HFFc6 (cell line): ENCODE measurements around the gene IMPACT. TPM values are rescaled to one million over a fixed set of nuclear protein-coding genes. Genes with fewer than 3 reads are reported as not detected.

ENCODE experiments used
- DNase-seq: peaks from one replicate; pipeline ENCODE4 v3.0.0-alpha.2; 2018
- H3K27ac Mint-ChIP-seq: 2 replicates; pipeline ENCODE4 v1.8.0; 2020; ENCODE audit warnings: mild to moderate bottlenecking, mixed read lengths
- H3K27me3 Mint-ChIP-seq: 2 replicates; pipeline ENCODE4 v1.8.0; 2021; ENCODE audit warnings: mild to moderate bottlenecking, moderate library complexity, mixed read lengths; ENCODE audit not compliant: insufficient read depth
- H3K36me3 Mint-ChIP-seq: 2 replicates; pipeline ENCODE4 v1.8.0; 2021; ENCODE audit warnings: low read depth, mixed read lengths
- H3K4me1 Mint-ChIP-seq: 2 replicates; pipeline ENCODE4 v1.8.0; 2020; ENCODE audit warnings: low read depth, mixed read lengths
- H3K4me3 Mint-ChIP-seq: 2 replicates; pipeline ENCODE4 v1.8.0; 2020; ENCODE audit warnings: mild to moderate bottlenecking, moderate library complexity, mixed read lengths
- H3K9me3 Mint-ChIP-seq: 2 replicates; pipeline ENCODE4 v1.8.0; 2020; ENCODE audit warnings: mild to moderate bottlenecking, mixed read lengths
- total RNA-seq, 6 experiments: library from RNA; stranded (reverse); fragmentation: NEBNext Ultra II Directional; extraction: Animal tissue kit (Norgen Biotek cat#: 25700); gene quantifications; 2 replicates in 1 of 6; 3 replicates in 5 of 6; pipeline ENCODE4 v1.2.3, GENCODE V29; 2021
- TF ChIP-seq, protein P1 (sequence below): fragments of 200-600 bp; sonication (generic); IDR thresholded peaks from 2 replicates; pipeline ENCODE4 v1.5.0; 2021; ENCODE audit warnings: antibody characterized with exemption, mild to moderate bottlenecking

IMPACT gene
- total RNA-seq, 6 experiments from 2014 or later: 37.5 to 49.6 (median 45.6) TPM

DNA sequence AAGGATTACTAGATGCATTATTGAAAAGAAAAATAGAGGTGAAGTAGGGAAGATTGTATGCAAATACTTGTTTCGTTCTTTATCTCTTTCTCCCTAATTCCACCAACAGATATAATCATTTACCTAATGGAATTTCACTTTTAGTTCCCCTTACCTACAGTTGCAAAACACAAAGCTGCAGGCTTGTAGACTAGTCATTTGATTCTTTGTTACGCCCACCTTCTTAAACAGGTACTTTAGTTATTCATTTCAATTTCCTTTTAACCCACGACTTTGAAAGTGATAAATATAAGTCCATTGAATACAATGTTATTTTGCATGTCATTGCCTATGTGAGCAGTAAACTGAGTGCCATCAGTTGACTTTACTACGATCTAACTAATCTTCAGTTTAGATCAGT lies 30.1 kb downstream of the IMPACT start:
- TF ChIP-seq, protein P1, sequence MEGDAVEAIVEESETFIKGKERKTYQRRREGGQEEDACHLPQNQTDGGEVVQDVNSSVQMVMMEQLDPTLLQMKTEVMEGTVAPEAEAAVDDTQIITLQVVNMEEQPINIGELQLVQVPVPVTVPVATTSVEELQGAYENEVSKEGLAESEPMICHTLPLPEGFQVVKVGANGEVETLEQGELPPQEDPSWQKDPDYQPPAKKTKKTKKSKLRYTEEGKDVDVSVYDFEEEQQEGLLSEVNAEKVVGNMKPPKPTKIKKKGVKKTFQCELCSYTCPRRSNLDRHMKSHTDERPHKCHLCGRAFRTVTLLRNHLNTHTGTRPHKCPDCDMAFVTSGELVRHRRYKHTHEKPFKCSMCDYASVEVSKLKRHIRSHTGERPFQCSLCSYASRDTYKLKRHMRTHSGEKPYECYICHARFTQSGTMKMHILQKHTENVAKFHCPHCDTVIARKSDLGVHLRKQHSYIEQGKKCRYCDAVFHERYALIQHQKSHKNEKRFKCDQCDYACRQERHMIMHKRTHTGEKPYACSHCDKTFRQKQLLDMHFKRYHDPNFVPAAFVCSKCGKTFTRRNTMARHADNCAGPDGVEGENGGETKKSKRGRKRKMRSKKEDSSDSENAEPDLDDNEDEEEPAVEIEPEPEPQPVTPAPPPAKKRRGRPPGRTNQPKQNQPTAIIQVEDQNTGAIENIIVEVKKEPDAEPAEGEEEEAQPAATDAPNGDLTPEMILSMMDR: no peak
- no peak overlapping the region for H3K27ac Mint-ChIP-seq
- no peak for DNase-seq
- no peaks in the 10 kb centered on the region for H3K4me1 Mint-ChIP-seq
- no peak overlapping the region for H3K4me3 Mint-ChIP-seq
- H3K9me3 Mint-ChIP-seq: no peaks in the 10 kb centered on the region
- peaks cover 10% of the 10 kb centered on the region; the same call in 1 of the 2 replicates for H3K36me3 Mint-ChIP-seq
- no peaks in the 10 kb centered on the region for H3K27me3 Mint-ChIP-seq

DNA sequence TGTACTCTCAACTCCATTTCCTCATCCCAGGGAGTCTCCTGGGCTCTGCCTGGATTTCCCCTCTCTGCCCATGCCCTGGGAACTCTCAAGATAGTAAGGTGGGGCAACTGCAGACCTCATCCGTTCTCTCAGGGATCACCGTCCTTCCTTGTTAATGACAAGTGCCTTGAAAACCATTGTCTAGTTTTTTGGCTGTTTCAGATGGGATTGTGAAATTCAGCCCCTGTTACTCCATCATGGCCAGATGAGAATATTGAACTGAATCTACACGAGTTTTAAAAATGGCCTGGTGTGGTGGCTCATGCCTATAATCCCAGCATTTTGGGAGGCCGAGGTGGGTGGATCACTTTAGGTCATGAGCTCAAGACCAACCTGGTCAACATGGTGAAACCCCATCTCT lies 33.3 kb downstream of the IMPACT start:
- H3K27ac Mint-ChIP-seq: no peak overlapping the region
- 0 out of 2 replicates have a peak, but pooled peaks cover 5% of the 10 kb centered on the region for H3K36me3 Mint-ChIP-seq
- H3K27me3 Mint-ChIP-seq: peaks cover 3% of the 10 kb centered on the region; the same call in 1 of the 2 replicates
- no peaks in the 10 kb centered on the region for H3K9me3 Mint-ChIP-seq
- TF ChIP-seq, protein P1: no peak
- DNase-seq: no peak
- H3K4me1 Mint-ChIP-seq: no peaks in the 10 kb centered on the region
- no peak overlapping the region for H3K4me3 Mint-ChIP-seq

DNA sequence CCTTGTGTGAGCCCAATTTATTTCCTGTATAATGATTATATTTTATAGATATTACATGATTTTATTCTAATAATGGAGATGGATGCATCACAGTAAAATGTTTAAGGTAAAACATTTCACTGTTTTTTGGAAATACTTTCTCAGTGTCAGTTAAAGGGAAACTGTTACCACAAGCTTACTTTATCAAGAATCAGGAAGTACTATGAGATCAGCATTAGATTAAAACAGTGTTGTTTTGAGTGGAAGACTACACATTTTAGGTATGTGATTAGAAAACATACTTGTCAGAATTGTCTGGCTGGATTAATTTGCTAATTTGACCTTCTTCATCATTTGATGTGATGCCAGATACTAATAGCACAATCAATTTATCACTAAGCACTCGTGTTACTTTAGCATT lies 33.9 kb downstream of the IMPACT start, which contains the start of gene HRH4:
TSS of gene HRH4 (plus strand) at position 250 of the 400 bp plus-strand sequence. CDS start at position 342, 92 bp downstream.
- DNase-seq: no peak
- H3K27ac Mint-ChIP-seq: no peak within 1 kb of the TSS
- H3K27me3 Mint-ChIP-seq: peaks cover 5% of the 10 kb centered on the region; the same call in 1 of the 2 replicates
- TF ChIP-seq, protein P1: no peak
- H3K9me3 Mint-ChIP-seq: no peaks in the 10 kb centered on the region
- no peak within 1 kb of the TSS for H3K4me3 Mint-ChIP-seq
- 0 out of 2 replicates have a peak, but pooled peaks cover under 1% of the 10 kb centered on the region for H3K36me3 Mint-ChIP-seq
- no peaks in the 10 kb centered on the region for H3K4me1 Mint-ChIP-seq

DNA sequence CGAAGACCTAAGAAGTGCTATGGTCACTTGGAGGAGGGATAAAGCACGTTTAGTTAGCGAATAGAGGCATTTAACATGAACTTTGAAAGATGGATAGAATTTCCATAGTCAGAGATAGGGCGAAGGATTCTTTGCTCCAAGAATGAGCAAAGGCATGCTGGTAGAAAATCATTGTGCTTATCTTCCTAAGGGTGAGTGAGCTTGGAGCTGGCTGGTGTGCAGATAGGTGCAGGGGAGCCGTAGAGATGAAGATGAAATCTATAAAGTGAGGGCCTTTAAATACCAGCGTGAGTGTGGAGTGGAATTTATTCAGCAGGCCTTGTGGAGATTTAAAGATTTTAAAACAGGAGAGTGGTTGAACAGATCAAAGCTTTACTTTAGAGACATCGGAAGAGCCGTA lies 35.5 kb downstream of the IMPACT start:
- no peak overlapping the region for H3K4me3 Mint-ChIP-seq
- no peaks in the 10 kb centered on the region for H3K36me3 Mint-ChIP-seq
- no peaks in the 10 kb centered on the region for H3K4me1 Mint-ChIP-seq
- TF ChIP-seq, protein P1: no peak
- H3K27me3 Mint-ChIP-seq: peaks cover 6% of the 10 kb centered on the region; the same call in 1 of the 2 replicates
- H3K27ac Mint-ChIP-seq: no peak overlapping the region
- DNase-seq: no peak
- no peaks in the 10 kb centered on the region for H3K9me3 Mint-ChIP-seq

DNA sequence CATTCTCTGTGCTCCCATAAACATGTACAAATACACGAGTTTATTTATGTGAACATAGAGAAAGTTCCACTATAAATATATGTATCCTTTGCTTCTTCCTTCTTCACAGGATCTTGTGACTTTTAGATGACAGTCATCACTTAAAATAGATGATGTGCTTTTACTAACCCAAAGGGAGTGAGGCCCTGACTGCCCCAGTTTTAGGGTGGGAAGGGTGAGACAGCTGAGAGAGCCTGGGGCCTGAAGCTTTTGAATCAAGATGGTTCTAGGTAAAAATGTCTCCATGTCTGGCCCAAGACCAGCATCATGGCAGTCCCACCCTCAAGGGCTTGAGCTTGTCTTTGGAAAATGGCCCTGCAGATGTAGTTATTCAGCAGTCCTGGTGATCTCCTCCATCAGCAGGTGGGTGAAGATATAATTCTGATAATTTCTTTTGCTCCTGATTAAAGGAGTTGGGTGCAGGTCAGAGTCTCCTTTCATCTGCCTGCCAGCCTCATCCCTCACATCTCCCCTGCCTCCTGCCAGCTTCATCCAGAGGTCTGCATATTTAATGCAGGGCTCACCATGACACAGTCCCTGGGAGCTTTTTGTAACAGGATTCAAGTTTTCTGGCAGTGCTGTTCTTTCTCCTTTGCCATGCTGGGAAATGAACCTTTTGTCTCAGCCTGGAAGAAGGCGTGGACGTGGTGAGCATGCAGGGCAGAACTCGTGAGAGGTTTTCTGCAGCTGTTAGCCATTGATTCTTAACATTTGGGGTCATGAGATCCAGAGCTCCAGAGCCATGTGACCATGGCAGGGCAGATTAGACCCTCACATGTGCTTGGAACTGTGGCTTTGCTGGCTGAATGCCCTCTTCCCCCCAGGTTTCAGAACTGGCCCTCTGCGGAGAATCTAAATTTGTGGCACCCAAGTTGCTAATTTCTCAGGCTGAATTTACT lies 36.6 kb downstream of the IMPACT start:
- no peaks in the 10 kb centered on the region for H3K4me1 Mint-ChIP-seq
- no peak for DNase-seq
- no peak overlapping the region for H3K27ac Mint-ChIP-seq
- H3K36me3 Mint-ChIP-seq: no peaks in the 10 kb centered on the region
- TF ChIP-seq, protein P1: no peak
- no peaks in the 10 kb centered on the region for H3K9me3 Mint-ChIP-seq
- H3K27me3 Mint-ChIP-seq: peaks cover 8% of the 10 kb centered on the region; the same call in 1 of the 2 replicates
- no peak overlapping the region for H3K4me3 Mint-ChIP-seq
